Right cardiac atrium (tissue), 5 donors: ENCODE data around the gene CHIA. TPM values are rescaled to one million over a fixed set of nuclear protein-coding genes. Genes with fewer than 3 reads are reported as not detected.

ENCODE experiments used
- ATAC-seq, 2 donors: fragments of 200-7000 bp; cut with Tn5 transposase; one replicate each; pipeline versions ENCODE4 v1.8.0 to v1.9.1; 2020; ENCODE audit warnings: moderate library complexity in 2 of 2, mild to moderate bottlenecking in 1 of 2
- DNase-seq, 3 donors: peaks; one replicate each; pipeline ENCODE4 v3.0.0-alpha.2; 2020
- H3K27ac ChIP-seq: one replicate; pipeline ENCODE4 v1.5.1; 2013; ENCODE audit warnings: mild to moderate bottlenecking, low read length, control low read depth, moderate library complexity
- H3K27me3 ChIP-seq: one replicate; pipeline ENCODE4 v1.6.1; 2013; ENCODE audit not compliant: control insufficient read depth, insufficient read depth
- H3K4me1 ChIP-seq: one replicate; pipeline ENCODE4 v1.6.1; 2013; ENCODE audit warnings: low read length; ENCODE audit not compliant: control insufficient read depth, insufficient read depth
- H3K4me3 ChIP-seq: one replicate; pipeline ENCODE4 v1.5.1; 2013; ENCODE audit warnings: low read length, control low read depth
- H3K9me3 ChIP-seq: one replicate; pipeline ENCODE4 v1.6.1; 2013; ENCODE audit warnings: low read length; ENCODE audit not compliant: control insufficient read depth
- WGBS: extraction: QIAGEN DNeasy Blood & Tissue Kit; methylation state at CpG from one replicate; pipeline ENCODE4 v1.1.7; 2013; 5-methylcytosine and 5-hydroxymethylcytosine counted together
- intact Hi-C, 4 donors: fragments of 100-400 bp; cut with DNase I; formaldehyde crosslinking; loops; one replicate each; pipeline versions ENCODE4 v1.11.0 to v1.14.0; 2022 to 2023
- polyA plus RNA-seq: library from polyadenylated mRNA; stranded (reverse); fragments of 200-250 nt; gene quantifications from one replicate; pipeline ENCODE4 v1.2.3, GENCODE V29; 2013
- total RNA-seq, 4 donors: library from RNA; stranded (reverse); fragmentation: NEBNext Ultra II Directional; extraction: Animal tissue kit (Norgen Biotek cat#: 25700); gene quantifications; one replicate each; pipeline ENCODE4 v1.2.1, GENCODE V29; 2021
- donor health status: healthy with polysubstance abuse.
- donor health status: DM: no; HTN: yes; CAD: no.
- donor health status: DM: no; HTN: no; CAD: no.
- donor health status: DM: no; HTN: yes; CAD: no; lungs with severe emphysema.
- donor health status: DM: yes; HTN: yes; CAD: no.

CHIA gene
- total and polyA plus RNA-seq, 5 donors: 0.09 TPM; not detected in 4

- DNase-seq: no peak
- Histone ChIP-seq H3K4me1 (no peaks in the 10 kb centered on the region), H3K27ac (no peak overlapping the region), H3K27me3 (no peaks in the 10 kb centered on the region), H3K9me3 (no peaks in the 10 kb centered on the region), H3K4me3 (no peak overlapping the region)
- intact Hi-C loops: no loop called here
- 54% methylated on average over 2 of the region's 2 CpGs for WGBS
- no peak for ATAC-seq
These were observed 4.8 kb upstream of the CHIA start for GRCh38 chr1:111285879-111286278.

- H3K27ac ChIP-seq: no peak overlapping the region
- H3K9me3 ChIP-seq: no peaks in the 10 kb centered on the region
- H3K27me3 ChIP-seq: no peaks in the 10 kb centered on the region
- 53% methylated on average over 1 of the region's 1 CpG for WGBS
- intact Hi-C loops: no loop called here
- no peaks in the 10 kb centered on the region for H3K4me1 ChIP-seq
- no peak for DNase-seq
- no peak overlapping the region for H3K4me3 ChIP-seq
- no peak for ATAC-seq
These were observed 3.7 kb upstream of the CHIA start for GRCh38 chr1:111286912-111287311.

DNA sequence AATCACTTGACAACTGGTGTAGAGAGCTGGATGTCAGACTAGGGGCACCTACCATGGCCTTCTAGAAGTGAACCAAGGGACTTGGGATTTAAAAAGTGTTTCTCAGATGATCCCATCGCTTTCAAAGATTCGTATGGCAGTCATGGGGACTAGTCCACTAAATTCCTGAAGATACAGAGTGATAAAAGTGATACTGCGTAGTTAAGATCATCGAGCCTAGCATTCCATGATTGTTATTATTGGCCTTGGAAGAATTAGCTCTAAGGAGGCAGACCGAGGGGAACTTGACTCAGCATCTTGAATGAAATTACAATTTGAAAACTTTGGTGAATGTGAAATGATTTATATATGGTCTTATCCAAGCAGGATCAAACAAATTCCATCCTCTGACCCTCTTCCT, 1.3 kb upstream of the CHIA start:
- Histone ChIP-seq H3K9me3 (no peaks in the 10 kb centered on the region), H3K27me3 (no peaks in the 10 kb centered on the region), H3K4me1 (no peaks in the 10 kb centered on the region), H3K27ac (no peak overlapping the region), H3K4me3 (no peak overlapping the region)
- 50% methylated on average over 5 of the region's 5 CpGs for WGBS
- no peak for DNase-seq
- ATAC-seq: no peak
- intact Hi-C loops: no loop called here

- ATAC-seq: no peak
- intact Hi-C loops: no loop called here
- WGBS: 65% methylated on average over 3 of the region's 3 CpGs
These were observed 547 bp upstream of the CHIA start for GRCh38 chr1:111290104-111290503.

DNA sequence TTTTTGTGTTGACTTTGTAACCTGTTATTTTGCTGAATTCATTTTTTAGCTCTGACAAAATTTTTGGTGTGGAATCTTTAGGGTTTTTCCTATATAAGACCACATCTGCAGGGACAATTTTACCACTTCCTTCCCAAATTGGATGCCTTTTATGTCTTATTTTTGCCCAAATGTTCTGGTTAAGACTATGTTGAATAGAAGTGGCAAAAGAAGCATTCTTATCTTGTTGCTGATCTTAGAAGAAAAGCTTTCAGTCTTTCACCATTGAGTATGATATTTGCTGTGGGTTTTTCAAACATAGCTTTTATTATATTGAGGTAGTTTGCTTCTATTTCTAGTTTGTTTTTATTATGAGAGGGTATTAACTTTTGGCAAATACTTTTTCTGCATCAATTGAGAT, 3.7 kb downstream of the CHIA start:
- no peaks in the 10 kb centered on the region for H3K27me3 ChIP-seq
- intact Hi-C loops: no loop called here
- no peak for DNase-seq
- no peak for ATAC-seq
- H3K9me3 ChIP-seq: no peaks in the 10 kb centered on the region
- H3K4me3 ChIP-seq: no peak overlapping the region
- no peak overlapping the region for H3K27ac ChIP-seq
- H3K4me1 ChIP-seq: no peaks in the 10 kb centered on the region

More at GRCh38 chr1:111290104-111290503, 547 bp upstream of the CHIA start:
- H3K9me3 ChIP-seq: no peaks in the 10 kb centered on the region
- H3K27me3 ChIP-seq: no peaks in the 10 kb centered on the region
- no peak for DNase-seq
- no peaks in the 10 kb centered on the region for H3K4me1 ChIP-seq
- H3K27ac ChIP-seq: no peak overlapping the region
- H3K4me3 ChIP-seq: no peak overlapping the region

DNA sequence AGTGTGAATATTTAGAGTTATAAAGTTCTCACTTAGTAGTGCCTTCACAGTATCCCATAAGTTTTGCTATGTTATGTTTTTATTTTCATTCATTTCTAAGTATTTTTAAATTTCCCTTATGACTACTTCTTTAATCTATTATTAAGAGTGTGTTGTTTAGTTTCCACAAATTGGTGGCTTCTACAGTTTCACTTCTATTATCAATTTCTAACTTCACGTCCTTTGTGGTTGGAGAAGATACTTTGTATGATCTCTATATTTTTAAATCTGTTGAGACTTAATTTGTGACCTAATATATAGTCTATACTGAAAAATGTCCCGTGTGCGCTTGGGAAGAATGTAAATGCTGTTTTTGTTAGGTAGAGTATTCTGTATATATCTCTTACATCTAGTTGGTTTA, 11.7 kb downstream of the CHIA start:
- intact Hi-C loops: no loop called here

DNA sequence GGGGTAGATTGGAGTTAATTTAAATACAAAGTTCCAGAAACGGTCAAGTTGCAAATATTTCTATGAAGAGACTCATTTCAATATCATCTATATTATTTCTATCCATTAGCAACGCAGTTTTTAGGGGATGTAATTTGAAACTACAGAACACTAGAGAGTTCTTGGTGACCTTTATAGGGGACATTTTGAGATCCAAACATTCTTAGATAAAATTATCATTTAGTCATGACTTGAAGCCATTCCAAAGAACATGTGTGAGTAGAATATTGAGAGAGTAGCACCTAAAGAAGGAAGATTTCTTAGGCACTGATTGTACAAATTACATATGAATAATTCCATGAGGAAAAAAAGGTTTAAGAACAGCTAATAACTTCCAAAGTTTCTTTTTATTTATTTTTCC, 19.0 kb downstream of the CHIA start:
- H3K27ac ChIP-seq: no peak overlapping the region
- H3K27me3 ChIP-seq: no peaks in the 10 kb centered on the region
- intact Hi-C loops: no loop called here
- ATAC-seq: no peak
- no peak overlapping the region for H3K4me3 ChIP-seq
- DNase-seq: no peak
- H3K9me3 ChIP-seq: peaks cover 2% of the 10 kb centered on the region
- 45% methylated on average over 2 of the region's 2 CpGs for WGBS
- H3K4me1 ChIP-seq: no peaks in the 10 kb centered on the region

More for the DNA sequence above, 11.7 kb downstream of the CHIA start:
- Histone ChIP-seq H3K4me1 (no peaks in the 10 kb centered on the region), H3K27me3 (no peaks in the 10 kb centered on the region), H3K4me3 (no peak overlapping the region), H3K27ac (no peak overlapping the region), H3K9me3 (peaks cover 2% of the 10 kb centered on the region)
- ATAC-seq: no peak
- WGBS: 82% methylated on average over 3 of the region's 3 CpGs
- no peak for DNase-seq

DNA sequence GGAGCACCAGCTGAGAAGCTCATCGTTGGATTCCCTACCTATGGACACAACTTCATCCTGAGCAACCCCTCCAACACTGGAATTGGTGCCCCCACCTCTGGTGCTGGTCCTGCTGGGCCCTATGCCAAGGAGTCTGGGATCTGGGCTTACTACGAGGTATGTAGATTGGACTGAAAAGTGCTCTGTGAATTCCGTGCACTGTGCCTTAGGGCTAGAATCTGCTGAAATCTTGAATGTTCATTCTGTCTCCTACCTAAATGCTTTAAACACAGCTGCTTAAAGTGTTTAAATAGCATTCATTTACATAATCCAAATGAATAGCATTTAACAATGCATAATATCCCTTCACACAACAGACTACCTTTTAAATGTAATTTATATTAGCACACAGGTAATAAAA, 27.9 kb downstream of the CHIA start:
- DNase-seq (no peak), ATAC-seq (no peak)
- Histone ChIP-seq H3K9me3 (no peaks in the 10 kb centered on the region), H3K27ac (no peak overlapping the region), H3K4me1 (no peaks in the 10 kb centered on the region), H3K27me3 (no peaks in the 10 kb centered on the region), H3K4me3 (no peak overlapping the region)
- WGBS: 75% methylated on average over 3 of the region's 3 CpGs
- intact Hi-C loops: no loop called here

DNA sequence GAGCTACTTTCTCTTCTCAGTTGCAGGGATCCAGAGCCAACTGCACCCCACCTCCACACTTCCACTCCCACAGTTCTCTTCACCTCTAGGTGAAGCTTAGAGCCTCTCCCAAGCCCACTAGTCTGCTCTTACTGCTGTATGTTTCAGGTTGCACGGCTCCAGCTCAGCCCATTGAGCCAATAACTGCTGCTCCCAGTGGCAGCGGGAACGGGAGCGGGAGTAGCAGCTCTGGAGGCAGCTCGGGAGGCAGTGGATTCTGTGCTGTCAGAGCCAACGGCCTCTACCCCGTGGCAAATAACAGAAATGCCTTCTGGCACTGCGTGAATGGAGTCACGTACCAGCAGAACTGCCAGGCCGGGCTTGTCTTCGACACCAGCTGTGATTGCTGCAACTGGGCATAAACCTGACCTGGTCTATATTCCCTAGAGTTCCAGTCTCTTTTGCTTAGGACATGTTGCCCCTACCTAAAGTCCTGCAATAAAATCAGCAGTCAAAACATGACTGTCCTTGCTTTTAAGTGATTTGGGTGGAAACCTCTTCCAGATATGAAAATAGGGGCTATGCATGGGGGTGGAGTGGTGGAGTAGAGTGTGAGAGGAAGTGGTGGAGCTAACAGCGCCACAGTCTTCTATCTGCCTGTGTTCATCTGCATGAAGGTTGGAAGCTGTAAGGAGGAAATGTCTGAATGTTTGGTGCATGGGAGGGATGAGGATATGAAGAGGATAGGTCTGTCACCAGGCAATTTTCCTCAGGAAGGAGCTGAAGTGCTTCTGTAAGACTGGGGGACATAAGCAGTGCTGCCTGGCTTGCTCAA, 29.6 kb downstream of the CHIA start:
- no peaks in the 10 kb centered on the region for H3K27me3 ChIP-seq
- no peak overlapping the region for H3K27ac ChIP-seq
- no peaks in the 10 kb centered on the region for H3K9me3 ChIP-seq
- DNase-seq (peak in 1 of 3 donors; percentile 27), ATAC-seq (no peak)
- no peak overlapping the region for H3K4me3 ChIP-seq
- intact Hi-C loops: loop anchor here in 1 of 4 donors (10.0 kb wide), 1 partner anchor 95 kb away; the partner anchor contains the start of gene CHI3L2
- WGBS: 73% methylated on average over 12 of the region's 12 CpGs
- H3K4me1 ChIP-seq: no peaks in the 10 kb centered on the region

- intact Hi-C loops: loop anchor here in 1 of 4 donors (10.0 kb wide), 1 partner anchor 98 kb away; the partner anchor contains the start of gene CHI3L2
- no peak for ATAC-seq
- Histone ChIP-seq H3K4me3 (no peak overlapping the region), H3K4me1 (no peaks in the 10 kb centered on the region), H3K27ac (no peak overlapping the region), H3K9me3 (no peaks in the 10 kb centered on the region), H3K27me3 (no peaks in the 10 kb centered on the region)
- 78% methylated on average over 1 of the region's 1 CpG for WGBS
- DNase-seq: no peak
These were observed 32.6 kb downstream of the CHIA start for GRCh38 chr1:111323231-111323630.

DNA sequence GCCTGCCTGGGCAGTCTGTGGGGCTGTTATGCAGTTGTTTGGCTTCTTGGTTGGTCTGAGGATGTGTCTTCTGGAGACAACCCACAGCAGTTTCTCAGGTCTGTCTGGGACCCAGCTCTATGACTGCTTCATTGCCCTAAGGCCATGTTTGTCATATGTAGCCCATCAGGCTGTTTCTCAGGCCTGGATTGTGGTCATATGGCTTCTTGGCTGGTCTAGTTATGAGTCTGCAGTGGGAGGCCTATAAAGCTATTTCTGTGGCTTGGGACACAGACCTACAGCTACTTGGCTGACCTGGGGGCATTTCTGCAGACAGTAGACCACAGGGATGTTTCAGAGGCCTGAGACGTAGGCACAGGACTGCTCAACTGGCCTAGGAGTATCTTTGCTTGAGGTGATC, 41.5 kb downstream of the CHIA start:
- H3K4me3 ChIP-seq: no peak overlapping the region
- ATAC-seq (no peak), DNase-seq (no peak)
- 84% methylated on average over 1 of the region's 1 CpG for WGBS
- no peak overlapping the region for H3K27ac ChIP-seq
- no peaks in the 10 kb centered on the region for H3K4me1 ChIP-seq
- intact Hi-C loops: no loop called here
- no peaks in the 10 kb centered on the region for H3K27me3 ChIP-seq
- peaks cover 5% of the 10 kb centered on the region for H3K9me3 ChIP-seq
